ENCODE measurements around the gene KDELR1.

The KDELR1 gene

GRCh38 chr19:48363810-48364597, 27.3 kb downstream of the KDELR1 start, which contains the start of the genes SYNGR4 and TMEM143:
Gene SYNGR4, plus strand, starts transcription at chr19:48364367. Its CDS starts 1,476 bp downstream, at chr19:48365843.
Gene TMEM143, minus strand, starts transcription at chr19:48363940. Its CDS starts 20 bp downstream, at chr19:48363920.
- TF ChIP-seq POLR2A (IDR thresholded peaks at IDR 0.05; ENCODE audit: low read depth, low read length) (peak; percentile 63), POU2F2 (IDR thresholded peaks at IDR 0.05; ENCODE audit: low read depth, low read length) (no peak), TAF1 (IDR thresholded peaks at IDR 0.05; ENCODE audit: low read depth, low read length) (peak; percentile 51; the same call in 1 of the 2 replicates)
- DNase-seq (ENCODE audit: insufficient read length, low spot score): peak; percentile 96
- FAIRE-seq: peak; percentile 100

- TF ChIP-seq POLR2A (IDR thresholded peaks at IDR 0.05; ENCODE audit: low read depth, low read length): no peak
- TF ChIP-seq SPI1 (IDR thresholded peaks at IDR 0.05; ENCODE audit: low read depth, low read length): no peak
- no peak for TF ChIP-seq POU2F2 (IDR thresholded peaks at IDR 0.05; ENCODE audit: low read depth, low read length)
- no peak for TF ChIP-seq TAF1 (IDR thresholded peaks at IDR 0.05; ENCODE audit: low read depth, low read length)
- no peak; the same call in 1 of the 2 replicates for TF ChIP-seq POLR2AphosphoS5 (IDR thresholded peaks at IDR 0.05; ENCODE audit: low read depth, low read length)
- no peak for TF ChIP-seq PAX5 (IDR thresholded peaks at IDR 0.05; ENCODE audit: insufficient read depth, low read length, severe bottlenecking)
- no peak for DNase-seq (ENCODE audit: insufficient read length, low spot score)
- FAIRE-seq: no peak
These were observed 27.9 kb downstream of the KDELR1 start for GRCh38 chr19:48363500-48363809.

GRCh38 chr19:48362716-48363499, 28.4 kb downstream of the KDELR1 start:
- FAIRE-seq: peak; percentile 71
- no peak for TF ChIP-seq SPI1 (IDR thresholded peaks at IDR 0.05; ENCODE audit: low read depth, low read length)
- TF ChIP-seq TAF1 (IDR thresholded peaks at IDR 0.05; ENCODE audit: low read depth, low read length): no peak
- TF ChIP-seq POLR2AphosphoS5 (IDR thresholded peaks at IDR 0.05; ENCODE audit: low read depth, low read length): no peak; the same call in 1 of the 2 replicates
- no peak for TF ChIP-seq POU2F2 (IDR thresholded peaks at IDR 0.05; ENCODE audit: low read depth, low read length)
- TF ChIP-seq POLR2A (IDR thresholded peaks at IDR 0.05; ENCODE audit: low read depth, low read length): no peak
- no peak for TF ChIP-seq PAX5 (IDR thresholded peaks at IDR 0.05; ENCODE audit: insufficient read depth, low read length, severe bottlenecking)
- peak; percentile 81 for DNase-seq (ENCODE audit: insufficient read length, low spot score)

GRCh38 chr19:48361912-48362311, 29.4 kb downstream of the KDELR1 start:
- FAIRE-seq (no peak), DNase-seq (ENCODE audit: insufficient read length, low spot score) (no peak)
- TF ChIP-seq SPI1 (IDR thresholded peaks at IDR 0.05; ENCODE audit: low read depth, low read length): no peak
- TF ChIP-seq TAF1 (IDR thresholded peaks at IDR 0.05; ENCODE audit: low read depth, low read length): no peak
- TF ChIP-seq POLR2A (IDR thresholded peaks at IDR 0.05; ENCODE audit: low read depth, low read length): no peak
- TF ChIP-seq POLR2AphosphoS5 (IDR thresholded peaks at IDR 0.05; ENCODE audit: low read depth, low read length): no peak
- no peak for TF ChIP-seq POU2F2 (IDR thresholded peaks at IDR 0.05; ENCODE audit: low read depth, low read length)
- no peak for TF ChIP-seq PAX5 (IDR thresholded peaks at IDR 0.05; ENCODE audit: insufficient read depth, low read length, severe bottlenecking)

- no peak for TF ChIP-seq SPI1 (IDR thresholded peaks at IDR 0.05; ENCODE audit: low read depth, low read length)
- TF ChIP-seq POU2F2 (IDR thresholded peaks at IDR 0.05; ENCODE audit: low read depth, low read length): no peak
- no peak for TF ChIP-seq POLR2AphosphoS5 (IDR thresholded peaks at IDR 0.05; ENCODE audit: low read depth, low read length)
- TF ChIP-seq PAX5 (IDR thresholded peaks at IDR 0.05; ENCODE audit: insufficient read depth, low read length, severe bottlenecking): no peak
- no peak for TF ChIP-seq TAF1 (IDR thresholded peaks at IDR 0.05; ENCODE audit: low read depth, low read length)
- no peak for TF ChIP-seq POLR2A (IDR thresholded peaks at IDR 0.05; ENCODE audit: low read depth, low read length)
- FAIRE-seq (no peak), DNase-seq (ENCODE audit: insufficient read length, low spot score) (no peak)
These were observed 32.2 kb downstream of the KDELR1 start for GRCh38 chr19:48359123-48359522.

GRCh38 chr19:48355365-48355954, 35.9 kb downstream of the KDELR1 start:
- no peak for FAIRE-seq
- DNase-seq (ENCODE audit: insufficient read length, low spot score): no peak
- TF ChIP-seq PAX5 (IDR thresholded peaks at IDR 0.05; ENCODE audit: insufficient read depth, low read length, severe bottlenecking): no peak
- no peak for TF ChIP-seq TAF1 (IDR thresholded peaks at IDR 0.05; ENCODE audit: low read depth, low read length)
- no peak for TF ChIP-seq POLR2AphosphoS5 (IDR thresholded peaks at IDR 0.05; ENCODE audit: low read depth, low read length)
- TF ChIP-seq SPI1 (IDR thresholded peaks at IDR 0.05; ENCODE audit: low read depth, low read length): no peak
- no peak for TF ChIP-seq POU2F2 (IDR thresholded peaks at IDR 0.05; ENCODE audit: low read depth, low read length)
- no peak for TF ChIP-seq POLR2A (IDR thresholded peaks at IDR 0.05; ENCODE audit: low read depth, low read length)

- FAIRE-seq (no peak), DNase-seq (ENCODE audit: insufficient read length, low spot score) (no peak)
- no peak for TF ChIP-seq PAX5 (IDR thresholded peaks at IDR 0.05; ENCODE audit: insufficient read depth, low read length, severe bottlenecking)
- no peak for TF ChIP-seq POLR2A (IDR thresholded peaks at IDR 0.05; ENCODE audit: low read depth, low read length)
- no peak for TF ChIP-seq POLR2AphosphoS5 (IDR thresholded peaks at IDR 0.05; ENCODE audit: low read depth, low read length)
- TF ChIP-seq TAF1 (IDR thresholded peaks at IDR 0.05; ENCODE audit: low read depth, low read length): no peak
- TF ChIP-seq POU2F2 (IDR thresholded peaks at IDR 0.05; ENCODE audit: low read depth, low read length): no peak
- TF ChIP-seq SPI1 (IDR thresholded peaks at IDR 0.05; ENCODE audit: low read depth, low read length): no peak
These were observed 36.9 kb downstream of the KDELR1 start for GRCh38 chr19:48354332-48354992.

GRCh38 chr19:48353677-48354076, 37.7 kb downstream of the KDELR1 start:
- no peak for TF ChIP-seq POU2F2 (IDR thresholded peaks at IDR 0.05; ENCODE audit: low read depth, low read length)
- no peak for TF ChIP-seq PAX5 (IDR thresholded peaks at IDR 0.05; ENCODE audit: insufficient read depth, low read length, severe bottlenecking)
- no peak for TF ChIP-seq TAF1 (IDR thresholded peaks at IDR 0.05; ENCODE audit: low read depth, low read length)
- TF ChIP-seq SPI1 (IDR thresholded peaks at IDR 0.05; ENCODE audit: low read depth, low read length): no peak
- TF ChIP-seq POLR2AphosphoS5 (IDR thresholded peaks at IDR 0.05; ENCODE audit: low read depth, low read length): no peak
- TF ChIP-seq POLR2A (IDR thresholded peaks at IDR 0.05; ENCODE audit: low read depth, low read length): no peak
- no peak for FAIRE-seq
- DNase-seq (ENCODE audit: insufficient read length, low spot score): no peak
